H7 (cell line): ENCODE measurements around the gene FUT3. TPM values are rescaled to one million over a fixed set of nuclear protein-coding genes. Genes with fewer than 3 reads are reported as not detected.

Experiments used
- DNase-seq: peaks from one replicate; pipeline ENCODE4 v3.0.0; 2012
- H3K27me3 ChIP-seq: 2 replicates; pipeline ENCODE4 v1.6.0; 2011; ENCODE audit warnings: mild to moderate bottlenecking, low read length; ENCODE audit not compliant: control insufficient read depth, insufficient read depth
- H3K36me3 ChIP-seq: replicated peaks from 2 replicates; pipeline ENCODE4 v1.5.1; 2011; ENCODE audit warnings: low read length; ENCODE audit not compliant: control insufficient read depth, insufficient read depth
- H3K4me3 ChIP-seq: 2 replicates; pipeline ENCODE4 v1.5.1; 2011; ENCODE audit warnings: low read depth, mild to moderate bottlenecking, control low read depth, low read length, moderate library complexity; ENCODE audit not compliant: insufficient read depth
- total RNA-seq: library from RNA; depleted of rRNA; stranded (reverse); fragments of >200 nt; shearing (Covaris generic); gene quantifications from 2 replicates; pipeline ENCODE4 v1.2.3, GENCODE V29; 2014; rRNA removed

Gene FUT3
- total RNA-seq: not detected in 2 replicates

GRCh38 chr19:5851302-5851701, at the start of gene FUT3:
FUT3 (minus strand) TSS chr19:5851449.
- no peak for DNase-seq
- Histone ChIP-seq H3K36me3 (no peaks in the 10 kb centered on the region), H3K4me3 (no peak within 1 kb of the TSS), H3K27me3 (no peaks in the 10 kb centered on the region)

- no peak overlapping the region for H3K4me3 ChIP-seq
- DNase-seq: no peak
Observed at GRCh38 chr19:5900976-5901375, 49.7 kb upstream of the FUT3 start.

GRCh38 chr19:5899728-5900526, 48.7 kb upstream of the FUT3 start:
- H3K4me3 ChIP-seq: no peak overlapping the region
- H3K36me3 ChIP-seq: peaks cover 3% of the 10 kb centered on the region
- DNase-seq: no peak
- no peaks in the 10 kb centered on the region for H3K27me3 ChIP-seq

More at GRCh38 chr19:5900976-5901375, 49.7 kb upstream of the FUT3 start:
- Histone ChIP-seq H3K36me3 (peaks cover 1% of the 10 kb centered on the region), H3K27me3 (no peaks in the 10 kb centered on the region)

GRCh38 chr19:5897189-5897969, 46.1 kb upstream of the FUT3 start:
- no peaks in the 10 kb centered on the region for H3K27me3 ChIP-seq
- H3K4me3 ChIP-seq: no peak overlapping the region
- DNase-seq: peak; percentile 86
- peaks cover 3% of the 10 kb centered on the region for H3K36me3 ChIP-seq

- Histone ChIP-seq H3K4me3 (no peak overlapping the region), H3K36me3 (peaks cover 3% of the 10 kb centered on the region), H3K27me3 (no peaks in the 10 kb centered on the region; the same call in 1 of the 2 replicates)
- DNase-seq: no peak
Observed at GRCh38 chr19:5896365-5897076, 45.3 kb upstream of the FUT3 start.

GRCh38 chr19:5895890-5896289, 44.6 kb upstream of the FUT3 start:
- H3K27me3 ChIP-seq: no peaks in the 10 kb centered on the region; the same call in 1 of the 2 replicates
- no peak for DNase-seq
- no peak overlapping the region for H3K4me3 ChIP-seq
- H3K36me3 ChIP-seq: peaks cover 2% of the 10 kb centered on the region

- H3K27me3 ChIP-seq: no peaks in the 10 kb centered on the region; the same call in 1 of the 2 replicates
- no peak overlapping the region for H3K4me3 ChIP-seq
- no peak for DNase-seq
- peaks cover 2% of the 10 kb centered on the region for H3K36me3 ChIP-seq
Observed at GRCh38 chr19:5895409-5895808, 44.2 kb upstream of the FUT3 start.

- DNase-seq: peak; percentile 36
- Histone ChIP-seq H3K36me3 (peaks cover 2% of the 10 kb centered on the region), H3K27me3 (no peaks in the 10 kb centered on the region; the same call in 1 of the 2 replicates), H3K4me3 (no peak overlapping the region)
Observed at GRCh38 chr19:5894704-5895349, 43.6 kb upstream of the FUT3 start.

GRCh38 chr19:5893907-5894703, 42.9 kb upstream of the FUT3 start:
- DNase-seq: peak; percentile 74
- Histone ChIP-seq H3K4me3 (no peak overlapping the region), H3K36me3 (peaks cover 2% of the 10 kb centered on the region), H3K27me3 (no peaks in the 10 kb centered on the region; the same call in 1 of the 2 replicates)

- no peak for DNase-seq
- H3K27me3 ChIP-seq: no peaks in the 10 kb centered on the region; the same call in 1 of the 2 replicates
- H3K4me3 ChIP-seq: no peak overlapping the region
- H3K36me3 ChIP-seq: peaks cover 2% of the 10 kb centered on the region
Observed at GRCh38 chr19:5893296-5893903, 42.2 kb upstream of the FUT3 start.

GRCh38 chr19:5892772-5893275, 41.6 kb upstream of the FUT3 start:
- peaks cover 2% of the 10 kb centered on the region for H3K36me3 ChIP-seq
- H3K4me3 ChIP-seq: no peak overlapping the region
- no peak for DNase-seq
- H3K27me3 ChIP-seq: no peaks in the 10 kb centered on the region; the same call in 1 of the 2 replicates

GRCh38 chr19:5891938-5892771, 40.9 kb upstream of the FUT3 start:
- H3K36me3 ChIP-seq: peaks cover 2% of the 10 kb centered on the region
- no peak overlapping the region for H3K4me3 ChIP-seq
- DNase-seq: peak; percentile 91
- H3K27me3 ChIP-seq: no peaks in the 10 kb centered on the region; the same call in 1 of the 2 replicates
